Activated T-cell treated with anti-CD3 and anti-CD28 coated beads, Interleukin-2, amount 50 U/mL, for 72 hours (primary cell): ENCODE results near the gene NOBOX. TPM values are rescaled to one million over a fixed set of nuclear protein-coding genes. Genes with fewer than 3 reads are reported as not detected.
A peak's percentile ranks its signal among the peaks of the same experiment; 100 is the strongest.
"Not testable (repeated sequence)": the region's sequence is repeated elsewhere in the genome, so short reads cannot be mapped to it uniquely, and the experiment has no call there.

Source experiments
- ATAC-seq, 2 donors: fragments of 150-1000 bp; cut with Tn5 transposase; replicated peaks in 1 of 2; 2 replicates each; pipeline ENCODE4 v1.10.0; 2021; ENCODE audit warnings: moderate library complexity in 2 of 2, mild to moderate bottlenecking in 1 of 2
- DNase-seq, 2 donors: peaks; one replicate each; pipeline ENCODE4 v3.0.0; 2021 to 2022; ENCODE audit warnings: mixed read lengths in 1 of 2
- H3K27ac Mint-ChIP-seq: one replicate; pipeline ENCODE4 v1.8.0; 2022; ENCODE audit warnings: mild to moderate bottlenecking, moderate library complexity, mixed read lengths
- H3K27me3 Mint-ChIP-seq: one replicate; pipeline ENCODE4 v1.8.0; 2022; ENCODE audit warnings: low read depth, mixed read lengths
- H3K36me3 Mint-ChIP-seq, 2 donors: one replicate each; pipeline ENCODE4 v1.8.0; 2022; ENCODE audit warnings: mixed read lengths in 2 of 2, mild to moderate bottlenecking in 1 of 2; ENCODE audit not compliant: insufficient read depth in 2 of 2
- H3K4me1 Mint-ChIP-seq: one replicate; pipeline ENCODE4 v1.8.0; 2022; ENCODE audit warnings: low read depth, mixed read lengths
- H3K4me3 Mint-ChIP-seq, 2 donors: one replicate each; pipeline ENCODE4 v1.8.0; 2022; ENCODE audit warnings: mild to moderate bottlenecking in 2 of 2, mixed read lengths in 2 of 2, moderate library complexity in 2 of 2
- H3K9me3 Mint-ChIP-seq, 2 donors: one replicate each; pipeline ENCODE4 v1.8.0; 2022; ENCODE audit warnings: mixed read lengths in 2 of 2
- total RNA-seq, 2 donors: library from RNA; stranded (reverse); gene quantifications; one replicate each; pipeline ENCODE4 v1.2.3, GENCODE V29; 2022

The NOBOX gene
- not detected for total RNA-seq

DNA sequence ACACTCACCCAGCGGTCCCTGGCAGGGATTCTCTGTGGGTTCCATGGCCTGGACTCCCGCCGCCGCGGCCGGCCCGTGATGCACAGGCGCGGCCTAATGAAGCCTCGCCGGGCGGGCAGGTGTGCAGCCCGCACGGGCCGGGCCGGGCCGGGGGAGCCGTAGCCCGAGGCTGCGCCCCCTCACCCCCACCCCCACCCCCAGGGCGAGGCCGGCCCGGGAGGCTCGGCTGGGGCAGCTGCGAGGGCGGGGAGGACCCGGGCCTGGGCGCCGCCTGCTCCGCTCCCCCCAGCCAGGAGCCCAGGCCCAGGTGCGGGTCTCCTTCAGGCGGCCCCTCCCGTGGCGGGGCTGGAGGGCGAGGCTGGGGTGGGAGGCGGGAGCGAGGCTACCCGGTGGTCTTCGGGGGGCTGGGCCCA, at the start of gene NOBOX:
Gene NOBOX, minus strand, starts transcription at position 45 of the 413 bp plus-strand sequence.
- Mint-ChIP-seq H3K4me3 (no peak within 1 kb of the TSS), H3K36me3 (no peaks in the 10 kb centered on the region), H3K27me3 (peaks cover 9% of the 10 kb centered on the region), H3K4me1 (no peaks in the 10 kb centered on the region), H3K27ac (no peak within 1 kb of the TSS), H3K9me3 (no peaks in the 10 kb centered on the region)
- DNase-seq (no peak), ATAC-seq (no peak)

- peaks cover 5 to 7% of the 10 kb centered on the region in 2 donors for H3K36me3 Mint-ChIP-seq
- no peak overlapping the region for H3K27ac Mint-ChIP-seq
- H3K9me3 Mint-ChIP-seq: peaks cover 2 to 4% of the 10 kb centered on the region in 2 donors
- no peak for ATAC-seq
- no peak for DNase-seq
- no peaks in the 10 kb centered on the region for H3K27me3 Mint-ChIP-seq
- H3K4me1 Mint-ChIP-seq: no peaks in the 10 kb centered on the region
- H3K4me3 Mint-ChIP-seq: no peak overlapping the region
Observed at GRCh38 chr7:144452064-144452463, 48.6 kb upstream of the NOBOX start.

DNA sequence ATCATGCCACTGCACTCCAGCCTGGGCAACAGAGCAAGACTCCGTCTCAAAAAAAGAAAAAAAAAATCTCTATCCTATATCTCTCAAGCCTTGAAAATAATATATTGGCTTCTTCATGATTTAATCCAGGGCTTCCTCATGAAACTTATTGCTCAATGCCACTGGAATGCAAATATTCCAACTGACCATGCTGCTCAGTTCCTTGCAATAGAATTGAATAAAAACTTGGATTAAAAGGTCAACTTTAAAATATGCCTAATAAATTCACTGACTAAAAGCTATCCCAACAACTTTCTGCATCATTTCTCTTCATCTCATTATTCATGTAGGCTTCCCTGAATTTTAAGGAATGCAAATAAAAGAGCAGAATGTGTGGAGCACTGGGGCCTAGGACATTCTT, 42.1 kb upstream of the NOBOX start:
- Mint-ChIP-seq H3K4me3 (no peak overlapping the region), H3K4me1 (no peaks in the 10 kb centered on the region), H3K27me3 (no peaks in the 10 kb centered on the region), H3K27ac (no peak overlapping the region), H3K9me3 (no peaks in the 10 kb centered on the region), H3K36me3 (no peaks in the 10 kb centered on the region)
- DNase-seq (no peak), ATAC-seq (no peak)

- no peak for ATAC-seq
- Mint-ChIP-seq H3K27me3 (no peaks in the 10 kb centered on the region), H3K4me1 (no peaks in the 10 kb centered on the region), H3K4me3 (no peak overlapping the region), H3K27ac (no peak overlapping the region), H3K36me3 (no peaks in the 10 kb centered on the region), H3K9me3 (no peaks in the 10 kb centered on the region)
- DNase-seq: no peak
Observed at GRCh38 chr7:144439717-144440205, 36.3 kb upstream of the NOBOX start.

GRCh38 chr7:144438759-144439158, 35.3 kb upstream of the NOBOX start:
- Mint-ChIP-seq H3K4me3 (no peak overlapping the region), H3K27me3 (peaks cover 2% of the 10 kb centered on the region), H3K4me1 (no peaks in the 10 kb centered on the region), H3K9me3 (no peaks in the 10 kb centered on the region), H3K27ac (no peak overlapping the region), H3K36me3 (no peaks in the 10 kb centered on the region)
- DNase-seq (no peak), ATAC-seq (no peak)

DNA sequence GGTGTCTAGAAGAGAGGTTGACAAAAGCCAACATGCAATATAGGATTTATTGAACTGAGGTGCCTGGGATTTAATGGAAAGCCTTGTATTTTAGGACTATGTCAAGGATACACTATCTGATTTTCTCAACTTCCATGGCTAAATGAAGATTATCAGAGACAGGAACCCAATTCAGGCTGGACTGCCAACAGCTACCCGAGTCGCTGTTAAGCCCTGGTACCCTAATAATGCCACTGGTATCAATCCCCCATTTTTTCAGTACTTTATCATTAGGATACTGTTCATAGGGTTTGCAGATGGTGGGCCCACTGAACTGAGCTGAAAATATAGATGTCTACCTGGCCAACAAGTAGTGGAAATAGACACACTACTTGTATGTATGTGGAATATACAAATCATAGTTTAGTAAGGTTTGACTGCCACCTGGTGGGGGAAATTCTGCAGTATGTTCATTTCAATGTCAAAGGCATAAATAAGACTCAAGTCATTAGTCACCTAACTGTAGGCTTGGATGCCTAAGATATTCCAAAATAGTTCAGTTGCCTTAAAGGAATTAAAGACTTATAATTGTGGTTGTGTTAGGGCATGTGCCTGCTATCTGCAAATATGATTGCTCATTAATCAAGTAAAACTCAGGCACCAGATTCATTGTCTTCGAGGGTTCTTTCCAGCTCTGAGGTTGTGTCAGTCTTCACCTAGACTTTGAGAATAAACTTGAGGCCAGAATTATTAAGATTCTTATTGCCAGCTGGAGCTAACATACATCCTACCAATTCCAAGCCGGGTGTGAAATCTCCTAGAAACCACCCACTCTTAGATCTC, 34.1 kb upstream of the NOBOX start:
- Mint-ChIP-seq H3K4me3 (no peak overlapping the region), H3K9me3 (no peaks in the 10 kb centered on the region), H3K36me3 (no peaks in the 10 kb centered on the region), H3K27me3 (peaks cover 12% of the 10 kb centered on the region), H3K27ac (no peak overlapping the region), H3K4me1 (no peaks in the 10 kb centered on the region)
- peak; percentile 57 to 59 for ATAC-seq
- peak; percentile 58 to 60 for DNase-seq

DNA sequence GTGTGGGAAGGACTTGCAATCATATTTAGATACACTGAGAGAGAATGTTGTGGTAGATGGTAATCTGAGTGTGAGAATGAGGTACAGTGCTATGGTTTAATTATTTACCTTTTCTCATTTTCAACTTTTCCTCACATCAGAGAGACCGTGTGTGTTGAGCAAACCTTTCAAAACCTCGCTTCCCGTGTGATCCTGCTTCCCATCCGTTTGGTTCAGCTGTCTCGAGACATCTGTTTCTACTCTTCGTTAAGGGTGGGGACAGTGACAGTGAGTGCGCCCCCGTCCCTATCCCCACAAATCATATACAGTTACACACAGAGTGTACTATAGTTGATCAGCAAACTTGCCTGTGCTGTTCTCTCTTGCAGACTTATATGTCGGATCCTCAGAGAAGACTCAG, 33.0 kb upstream of the NOBOX start:
- peaks cover 12% of the 10 kb centered on the region for H3K27me3 Mint-ChIP-seq
- DNase-seq (no peak), ATAC-seq (no peak)
- H3K27ac Mint-ChIP-seq: no peak overlapping the region
- H3K4me1 Mint-ChIP-seq: no peaks in the 10 kb centered on the region
- H3K9me3 Mint-ChIP-seq: no peaks in the 10 kb centered on the region
- no peaks in the 10 kb centered on the region for H3K36me3 Mint-ChIP-seq
- no peak overlapping the region for H3K4me3 Mint-ChIP-seq

DNA sequence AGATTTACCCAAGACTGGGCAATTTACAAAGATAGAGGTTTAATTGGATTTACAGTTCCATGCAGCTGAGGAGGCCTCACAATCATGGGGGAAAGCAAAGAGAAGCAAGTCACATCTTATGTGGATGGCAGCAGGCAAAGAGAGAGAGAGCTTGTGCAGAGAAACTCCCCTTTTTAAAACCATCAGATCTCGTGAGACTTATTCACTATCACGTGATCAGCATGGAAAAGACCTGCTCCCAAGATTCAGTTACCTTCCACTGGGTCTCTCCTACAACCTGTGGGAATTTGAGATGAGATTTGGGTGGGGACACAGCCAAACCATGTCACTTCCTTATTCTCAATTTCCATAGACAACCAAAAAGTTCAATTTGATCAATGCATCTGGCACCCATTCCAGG, 24.9 kb upstream of the NOBOX start:
- Mint-ChIP-seq H3K36me3 (peaks cover 7 to 12% of the 10 kb centered on the region in 2 donors), H3K27ac (no peak overlapping the region), H3K27me3 (peaks cover 6% of the 10 kb centered on the region), H3K4me1 (no peaks in the 10 kb centered on the region), H3K4me3 (no peak overlapping the region), H3K9me3 (peaks cover 12 to 15% of the 10 kb centered on the region in 2 donors)
- DNase-seq (no peak), ATAC-seq (no peak)

DNA sequence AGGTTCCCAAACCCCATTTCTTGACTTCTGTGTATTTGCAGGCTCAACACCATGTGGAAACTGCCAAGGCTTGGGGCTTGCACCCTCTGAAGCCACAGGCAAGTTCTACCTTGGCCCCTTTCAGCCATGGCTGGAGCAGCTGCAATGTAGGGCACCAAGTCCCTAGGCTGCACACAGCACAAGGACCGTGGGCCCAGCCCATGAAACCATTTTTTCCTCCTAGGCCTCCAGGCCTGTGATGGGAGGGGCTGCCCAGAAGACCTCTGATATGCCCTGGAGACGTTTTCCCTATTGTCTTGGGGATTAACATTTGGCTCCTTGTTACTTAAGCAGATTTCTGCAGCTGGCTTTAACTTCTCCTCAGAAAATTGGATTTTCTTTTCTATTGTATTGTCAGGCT, 24.0 kb upstream of the NOBOX start:
- not testable (repeated sequence) for H3K4me3 Mint-ChIP-seq, H3K4me1 Mint-ChIP-seq, DNase-seq, H3K27me3 Mint-ChIP-seq, H3K27ac Mint-ChIP-seq, ATAC-seq
- Mint-ChIP-seq H3K9me3 (peaks cover 12 to 15% of the 10 kb centered on the region in 2 donors), H3K36me3 (peaks cover 7 to 12% of the 10 kb centered on the region in 2 donors)

DNA sequence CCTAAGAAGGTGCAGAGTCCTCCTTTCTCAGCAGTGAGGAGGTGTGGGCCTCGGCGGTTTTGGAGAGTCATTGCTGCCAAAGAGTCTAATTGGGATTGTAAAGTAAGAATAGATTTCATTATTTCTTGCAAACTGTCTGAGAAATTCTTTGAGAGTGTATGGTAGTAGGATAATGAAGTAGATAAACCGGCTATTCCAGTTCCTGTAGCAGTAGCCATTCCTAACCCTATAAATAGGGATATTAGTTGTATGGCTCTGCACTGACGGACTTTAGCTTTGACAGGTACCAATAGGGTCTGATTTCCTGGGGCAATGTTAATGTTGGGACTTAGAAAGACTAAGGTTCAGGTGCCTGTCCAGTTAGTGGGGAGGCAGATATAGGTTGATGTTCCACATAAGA, 15.4 kb upstream of the NOBOX start:
- H3K4me1 Mint-ChIP-seq, H3K9me3 Mint-ChIP-seq, DNase-seq, ATAC-seq, H3K27ac Mint-ChIP-seq, H3K4me3 Mint-ChIP-seq, H3K36me3 Mint-ChIP-seq: not testable (repeated sequence)
- H3K27me3 Mint-ChIP-seq: peaks cover 20% of the 10 kb centered on the region

GRCh38 chr7:144416341-144416740, 12.8 kb upstream of the NOBOX start:
- Mint-ChIP-seq H3K4me1 (no peaks in the 10 kb centered on the region), H3K27ac (no peak overlapping the region)

GRCh38 chr7:144415858-144416257, 12.4 kb upstream of the NOBOX start:
- peaks cover 22% of the 10 kb centered on the region for H3K27me3 Mint-ChIP-seq
- DNase-seq (no peak), ATAC-seq (no peak)
- no peaks in the 10 kb centered on the region for H3K36me3 Mint-ChIP-seq
- H3K27ac Mint-ChIP-seq: no peak overlapping the region
- H3K4me3 Mint-ChIP-seq: no peak overlapping the region
- no peaks in the 10 kb centered on the region for H3K9me3 Mint-ChIP-seq
- H3K4me1 Mint-ChIP-seq: no peaks in the 10 kb centered on the region

More at GRCh38 chr7:144416341-144416740, 12.8 kb upstream of the NOBOX start:
- DNase-seq: no peak
- ATAC-seq: no peak
- H3K9me3 Mint-ChIP-seq: no peaks in the 10 kb centered on the region
- H3K4me3 Mint-ChIP-seq: no peak overlapping the region
- no peaks in the 10 kb centered on the region for H3K36me3 Mint-ChIP-seq
- peaks cover 20% of the 10 kb centered on the region for H3K27me3 Mint-ChIP-seq

- Mint-ChIP-seq H3K9me3 (no peaks in the 10 kb centered on the region), H3K36me3 (no peaks in the 10 kb centered on the region), H3K4me3 (no peak overlapping the region), H3K27ac (no peak overlapping the region), H3K4me1 (no peaks in the 10 kb centered on the region), H3K27me3 (peaks cover 32% of the 10 kb centered on the region)
- DNase-seq (no peak), ATAC-seq (no peak)
Observed at GRCh38 chr7:144414815-144415214, 11.3 kb upstream of the NOBOX start.

- DNase-seq (no peak), ATAC-seq (no peak)
- H3K36me3 Mint-ChIP-seq: no peaks in the 10 kb centered on the region
- H3K4me3 Mint-ChIP-seq: no peak overlapping the region
- H3K9me3 Mint-ChIP-seq: no peaks in the 10 kb centered on the region
- H3K27ac Mint-ChIP-seq: no peak overlapping the region
- no peaks in the 10 kb centered on the region for H3K4me1 Mint-ChIP-seq
- H3K27me3 Mint-ChIP-seq: peaks cover 36% of the 10 kb centered on the region
Observed at GRCh38 chr7:144410441-144410840, 6.9 kb upstream of the NOBOX start.
